Memory B cell (primary cell): ENCODE results near the gene ARL16.

Source experiments
- ATAC-seq: fragments of 150-1000 bp; cut with Tn5 transposase; 2 replicates; pipeline ENCODE4 v1.10.0; 2021; ENCODE audit warnings: low read depth, mild to moderate bottlenecking, moderate library complexity
- DNase-seq, 2 donors: peaks; one replicate each; pipeline ENCODE4 v3.0.0; 2022; ENCODE audit warnings: low spot score in 2 of 2
- H3K27ac Mint-ChIP-seq: one replicate; pipeline ENCODE4 v1.8.0; 2022; ENCODE audit warnings: mild to moderate bottlenecking, moderate library complexity, mixed read lengths
- H3K27me3 Mint-ChIP-seq: one replicate; pipeline ENCODE4 v1.8.0; 2022; ENCODE audit warnings: mixed read lengths
- H3K36me3 Mint-ChIP-seq: one replicate; pipeline ENCODE4 v1.8.0; 2022; ENCODE audit warnings: mild to moderate bottlenecking, mixed read lengths
- H3K4me1 Mint-ChIP-seq: one replicate; pipeline ENCODE4 v1.8.0; 2022; ENCODE audit warnings: mixed read lengths
- H3K4me3 Mint-ChIP-seq: one replicate; pipeline ENCODE4 v1.8.0; 2022; ENCODE audit warnings: mild to moderate bottlenecking, moderate library complexity, mixed read lengths
- H3K9me3 Mint-ChIP-seq: one replicate; pipeline ENCODE4 v1.8.0; 2022; ENCODE audit warnings: mixed read lengths

ARL16 gene, protein sequence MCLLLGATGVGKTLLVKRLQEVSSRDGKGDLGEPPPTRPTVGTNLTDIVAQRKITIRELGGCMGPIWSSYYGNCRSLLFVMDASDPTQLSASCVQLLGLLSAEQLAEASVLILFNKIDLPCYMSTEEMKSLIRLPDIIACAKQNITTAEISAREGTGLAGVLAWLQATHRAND

GRCh38 chr17:81683584-81684441, at the start of gene ARL16, which contains the start of gene HGS:
Gene ARL16 (minus strand): TSS chr17:81683797. CDS start chr17:81683753, 44 bp downstream.
Gene HGS (plus strand): TSS chr17:81684011. CDS start chr17:81684067, 56 bp downstream.
- Mint-ChIP-seq H3K4me1 (peaks cover 22% of the 10 kb centered on the region), H3K4me3 (peak within 1 kb of the TSS; percentile 94), H3K27ac (peak within 1 kb of the TSS; percentile 68), H3K36me3 (peaks cover 12% of the 10 kb centered on the region), H3K27me3 (no peaks in the 10 kb centered on the region), H3K9me3 (no peaks in the 10 kb centered on the region)
- peak; percentile 93 to 97 for DNase-seq
- peak; percentile 97 for ATAC-seq

DNA sequence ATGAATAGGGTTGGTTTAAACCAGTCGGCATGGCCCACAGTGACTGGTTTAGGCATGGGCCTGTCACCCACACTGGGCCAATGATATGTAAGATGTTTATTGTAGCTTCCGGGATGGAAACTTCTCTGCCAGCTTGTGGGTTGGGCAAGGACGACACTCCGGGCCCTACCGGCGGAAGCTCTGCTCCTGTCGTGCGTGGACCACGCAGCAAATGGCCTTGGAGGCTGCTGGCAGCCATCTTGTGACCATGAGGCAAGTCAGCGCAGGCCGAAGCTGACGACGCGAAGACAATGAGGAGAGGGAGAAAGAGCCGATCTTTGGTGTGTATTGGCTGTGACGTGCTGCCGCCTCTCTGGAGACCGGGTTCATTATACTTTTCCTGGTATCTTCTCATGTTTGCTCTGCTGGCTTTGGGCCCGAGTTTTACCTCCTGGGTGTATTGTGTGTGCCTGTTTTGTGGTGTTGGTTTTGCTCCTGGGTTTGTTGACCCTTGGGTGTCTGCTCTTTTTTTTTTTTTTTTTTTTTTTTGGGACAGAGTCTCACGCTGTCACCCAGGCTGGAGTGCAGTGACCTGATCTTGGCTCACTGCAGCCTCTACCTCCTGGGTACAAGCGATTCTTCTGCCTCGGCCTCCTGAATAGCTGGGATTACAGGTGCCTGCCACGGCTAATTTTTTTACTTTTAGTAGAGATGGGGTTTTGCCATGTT, 43.9 kb upstream of the ARL16 start:
- Mint-ChIP-seq H3K4me3 (no peak overlapping the region), H3K36me3 (no peaks in the 10 kb centered on the region), H3K27me3 (peaks cover 20% of the 10 kb centered on the region), H3K27ac (no peak overlapping the region), H3K9me3 (no peaks in the 10 kb centered on the region), H3K4me1 (peaks cover 3% of the 10 kb centered on the region)
- ATAC-seq (no peak), DNase-seq (no peak)

DNA sequence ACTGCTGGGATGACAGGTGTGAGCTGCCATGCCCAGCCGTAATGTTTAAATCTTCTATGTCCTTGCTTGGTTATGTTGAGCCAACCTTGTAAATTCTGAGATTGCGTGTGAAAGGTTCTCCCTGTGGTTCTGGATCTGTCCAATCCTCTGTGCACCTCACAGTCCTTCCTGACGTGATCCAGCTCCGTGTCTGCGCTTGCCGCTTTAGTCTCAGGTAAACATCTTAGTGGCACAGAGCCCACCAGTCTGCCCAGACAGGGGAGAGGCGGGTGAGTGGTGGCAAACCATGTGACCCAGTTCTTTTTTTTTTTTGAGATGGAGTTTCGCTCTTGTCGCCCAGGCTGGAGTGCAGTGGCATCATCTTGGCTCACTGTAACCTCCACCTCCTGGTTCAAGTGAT, 42.4 kb upstream of the ARL16 start:
- DNase-seq: no peak
- H3K27ac Mint-ChIP-seq: no peak overlapping the region
- peaks cover 3% of the 10 kb centered on the region for H3K4me1 Mint-ChIP-seq
- no peaks in the 10 kb centered on the region for H3K9me3 Mint-ChIP-seq
- no peaks in the 10 kb centered on the region for H3K36me3 Mint-ChIP-seq
- no peak overlapping the region for H3K4me3 Mint-ChIP-seq
- H3K27me3 Mint-ChIP-seq: peaks cover 19% of the 10 kb centered on the region
- no peak for ATAC-seq

DNA sequence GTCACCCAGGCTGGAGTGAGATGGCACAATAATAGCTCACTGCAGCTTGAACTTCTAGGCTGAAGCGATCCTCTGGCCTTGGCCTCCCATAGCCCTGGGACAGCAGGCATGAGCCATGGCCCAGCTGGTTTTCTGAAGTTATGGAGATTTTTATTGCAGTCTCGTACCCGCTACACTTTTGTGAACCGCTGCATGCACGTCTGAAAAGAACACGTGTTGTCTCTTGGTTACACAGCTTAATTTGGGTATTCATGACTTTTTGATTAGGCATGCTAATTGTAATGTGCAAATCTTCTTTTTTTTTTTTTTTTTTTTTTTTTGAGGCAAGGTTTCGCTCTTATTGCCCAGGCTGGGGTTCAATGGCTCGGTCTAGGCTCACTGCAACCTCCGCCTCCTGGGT, 41.8 kb upstream of the ARL16 start:
- Mint-ChIP-seq H3K4me3 (no peak overlapping the region), H3K4me1 (peaks cover 3% of the 10 kb centered on the region), H3K27ac (no peak overlapping the region), H3K36me3 (no peaks in the 10 kb centered on the region), H3K27me3 (peaks cover 17% of the 10 kb centered on the region), H3K9me3 (no peaks in the 10 kb centered on the region)
- no peak for DNase-seq
- ATAC-seq: no peak

GRCh38 chr17:81723651-81724209, 40.1 kb upstream of the ARL16 start:
- DNase-seq (no peak), ATAC-seq (no peak)
- H3K4me1 Mint-ChIP-seq: peaks cover 3% of the 10 kb centered on the region
- H3K4me3 Mint-ChIP-seq: no peak overlapping the region
- H3K9me3 Mint-ChIP-seq: no peaks in the 10 kb centered on the region
- no peaks in the 10 kb centered on the region for H3K36me3 Mint-ChIP-seq
- no peak overlapping the region for H3K27ac Mint-ChIP-seq
- H3K27me3 Mint-ChIP-seq: peaks cover 17% of the 10 kb centered on the region

GRCh38 chr17:81722184-81723120, 38.9 kb upstream of the ARL16 start:
- Mint-ChIP-seq H3K27ac (no peak overlapping the region), H3K9me3 (no peaks in the 10 kb centered on the region), H3K4me3 (no peak overlapping the region), H3K27me3 (peaks cover 16% of the 10 kb centered on the region), H3K36me3 (no peaks in the 10 kb centered on the region), H3K4me1 (peaks cover 3% of the 10 kb centered on the region)
- ATAC-seq (no peak), DNase-seq (no peak)

GRCh38 chr17:81720267-81721071, 36.9 kb upstream of the ARL16 start:
- no peak for DNase-seq
- H3K36me3 Mint-ChIP-seq: no peaks in the 10 kb centered on the region
- H3K4me1 Mint-ChIP-seq: no peaks in the 10 kb centered on the region
- no peak overlapping the region for H3K4me3 Mint-ChIP-seq
- H3K9me3 Mint-ChIP-seq: no peaks in the 10 kb centered on the region
- ATAC-seq: no peak
- peaks cover 11% of the 10 kb centered on the region for H3K27me3 Mint-ChIP-seq
- no peak overlapping the region for H3K27ac Mint-ChIP-seq

DNA sequence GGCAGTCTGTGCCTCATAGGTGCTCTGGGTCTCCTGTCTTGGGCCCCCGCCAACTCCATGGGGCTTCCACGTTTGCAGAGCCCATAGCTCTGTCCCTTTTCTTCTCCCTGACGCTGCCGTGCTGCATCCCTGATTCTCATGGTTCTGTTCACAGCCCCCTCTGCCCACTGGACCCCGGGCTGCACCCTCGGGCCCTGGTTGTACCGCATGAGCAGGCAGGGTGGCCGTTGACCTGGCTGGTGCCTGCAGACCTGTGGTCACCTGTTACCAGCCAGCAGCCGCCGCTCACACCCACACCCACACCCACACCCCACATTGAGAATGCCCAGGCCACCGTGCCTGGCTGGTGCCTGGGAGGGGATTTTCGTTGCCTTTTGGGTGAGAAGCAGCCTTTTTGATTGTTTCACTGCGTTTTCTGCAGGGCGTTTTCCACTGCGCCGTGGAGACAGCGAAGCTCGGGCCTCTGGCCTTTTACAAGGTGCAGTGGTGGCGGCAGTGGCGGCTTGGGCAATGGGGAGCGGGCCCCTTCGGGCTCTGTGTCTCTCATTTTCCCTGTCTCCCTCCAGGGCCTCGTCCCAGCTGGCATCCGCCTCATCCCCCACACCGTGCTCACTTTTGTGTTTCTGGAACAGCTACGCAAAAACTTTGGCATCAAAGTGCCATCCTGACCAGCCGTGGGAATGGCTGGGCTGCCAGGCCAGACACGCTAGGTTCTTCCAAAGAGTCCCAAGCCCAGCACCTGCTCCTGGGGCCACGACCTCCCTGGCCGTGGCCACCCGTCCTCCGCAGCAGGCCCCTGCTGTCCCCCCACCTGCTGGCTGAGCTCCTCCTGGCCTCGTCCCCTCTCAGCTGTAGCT, 36.0 kb upstream of the ARL16 start:
- Mint-ChIP-seq H3K4me1 (no peaks in the 10 kb centered on the region), H3K9me3 (no peaks in the 10 kb centered on the region), H3K27me3 (peaks cover 11% of the 10 kb centered on the region), H3K27ac (no peak overlapping the region), H3K36me3 (no peaks in the 10 kb centered on the region), H3K4me3 (no peak overlapping the region)
- ATAC-seq (no peak), DNase-seq (no peak)

DNA sequence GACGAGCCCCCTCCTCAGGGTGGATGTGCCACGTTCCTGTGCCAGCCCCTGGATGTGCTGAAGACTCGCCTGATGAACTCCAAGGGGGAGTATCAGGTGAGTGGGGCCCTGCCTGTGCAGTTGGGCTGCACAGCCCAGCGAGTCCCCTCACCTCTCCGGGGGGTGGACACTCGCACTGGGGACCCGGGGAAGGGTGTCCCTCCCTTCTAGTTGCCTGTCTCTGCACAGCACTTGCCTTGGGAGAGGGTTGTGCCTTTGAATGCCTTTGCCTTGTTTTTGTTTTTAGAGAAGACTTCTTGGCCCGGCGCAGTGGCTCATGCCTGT, 34.1 kb upstream of the ARL16 start:
- H3K9me3 Mint-ChIP-seq: no peaks in the 10 kb centered on the region
- ATAC-seq: no peak
- H3K4me3 Mint-ChIP-seq: no peak overlapping the region

GRCh38 chr17:81717049-81717765, 33.6 kb upstream of the ARL16 start:
- no peak overlapping the region for H3K27ac Mint-ChIP-seq
- H3K4me1 Mint-ChIP-seq: peaks cover 3% of the 10 kb centered on the region
- H3K9me3 Mint-ChIP-seq: no peaks in the 10 kb centered on the region
- H3K27me3 Mint-ChIP-seq: peaks cover 2% of the 10 kb centered on the region
- no peak overlapping the region for H3K4me3 Mint-ChIP-seq
- no peaks in the 10 kb centered on the region for H3K36me3 Mint-ChIP-seq
- ATAC-seq (no peak), DNase-seq (no peak)

More for the DNA sequence above, 34.1 kb upstream of the ARL16 start:
- Mint-ChIP-seq H3K27ac (no peak overlapping the region), H3K36me3 (no peaks in the 10 kb centered on the region), H3K27me3 (peaks cover 2% of the 10 kb centered on the region), H3K4me1 (peaks cover 2% of the 10 kb centered on the region)
- no peak for DNase-seq

DNA sequence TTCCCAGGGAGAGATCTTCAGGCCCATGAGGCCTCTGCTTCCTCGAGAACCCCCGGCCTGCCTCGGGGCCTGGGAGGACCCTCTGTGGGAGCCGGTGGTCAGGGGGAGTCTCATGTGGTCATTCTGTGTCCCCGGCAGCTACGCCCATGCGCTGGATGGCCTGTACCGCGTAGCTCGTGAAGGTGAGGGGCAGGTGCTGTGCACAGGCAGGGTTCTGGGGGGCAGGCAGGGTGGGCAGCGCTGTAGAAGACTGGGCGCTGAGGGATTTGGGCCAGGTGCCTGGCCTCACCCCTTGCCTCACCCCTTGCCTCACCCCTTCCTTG, 33.0 kb upstream of the ARL16 start:
- Mint-ChIP-seq H3K4me3 (no peak overlapping the region), H3K36me3 (no peaks in the 10 kb centered on the region), H3K27me3 (no peaks in the 10 kb centered on the region), H3K9me3 (no peaks in the 10 kb centered on the region), H3K4me1 (peaks cover 3% of the 10 kb centered on the region), H3K27ac (no peak overlapping the region)
- ATAC-seq (no peak), DNase-seq (no peak)
